ENCODE measurements around the gene CEND1.

DNA sequence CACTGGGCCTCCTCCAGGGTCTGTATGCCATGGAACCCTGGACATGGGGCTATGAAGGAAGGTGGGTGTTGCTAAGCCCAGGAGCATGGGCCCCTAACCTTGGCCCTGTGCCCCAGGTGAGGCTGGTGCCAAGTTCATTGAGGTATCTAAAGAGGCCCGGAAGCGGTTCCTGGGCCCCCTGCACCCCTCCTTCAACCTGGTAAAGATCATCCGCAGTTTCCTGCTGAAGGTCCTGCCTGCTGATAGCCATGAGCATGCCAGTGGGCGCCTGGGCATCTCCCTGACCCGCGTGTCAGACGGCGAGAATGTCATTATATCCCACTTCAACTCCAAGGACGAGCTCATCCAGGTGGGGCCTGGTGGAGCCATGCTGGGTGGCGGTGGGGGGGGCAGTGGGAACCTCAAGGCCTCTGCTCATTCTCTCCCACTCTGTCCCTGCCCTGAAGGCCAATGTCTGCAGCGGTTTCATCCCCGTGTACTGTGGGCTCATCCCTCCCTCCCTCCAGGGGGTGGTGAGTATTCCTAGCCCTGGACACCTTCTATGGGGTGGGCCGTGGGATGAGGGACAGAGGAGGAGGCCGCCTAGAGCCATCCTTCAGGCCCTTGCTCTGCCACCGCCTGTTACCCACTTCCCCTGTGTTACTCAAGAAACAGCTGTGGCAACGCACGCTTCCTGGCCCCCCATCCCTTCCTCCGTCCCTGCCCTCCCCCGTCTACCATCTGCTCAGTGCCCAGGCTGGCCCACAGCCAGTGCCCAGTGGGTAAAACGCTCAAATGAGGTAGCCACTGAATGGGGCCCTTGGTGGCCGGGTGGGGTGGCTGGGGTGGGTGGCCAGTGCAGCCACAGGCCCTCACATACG, 31.9 kb upstream of the CEND1 start:
- TF ChIP-seq, protein P1, sequence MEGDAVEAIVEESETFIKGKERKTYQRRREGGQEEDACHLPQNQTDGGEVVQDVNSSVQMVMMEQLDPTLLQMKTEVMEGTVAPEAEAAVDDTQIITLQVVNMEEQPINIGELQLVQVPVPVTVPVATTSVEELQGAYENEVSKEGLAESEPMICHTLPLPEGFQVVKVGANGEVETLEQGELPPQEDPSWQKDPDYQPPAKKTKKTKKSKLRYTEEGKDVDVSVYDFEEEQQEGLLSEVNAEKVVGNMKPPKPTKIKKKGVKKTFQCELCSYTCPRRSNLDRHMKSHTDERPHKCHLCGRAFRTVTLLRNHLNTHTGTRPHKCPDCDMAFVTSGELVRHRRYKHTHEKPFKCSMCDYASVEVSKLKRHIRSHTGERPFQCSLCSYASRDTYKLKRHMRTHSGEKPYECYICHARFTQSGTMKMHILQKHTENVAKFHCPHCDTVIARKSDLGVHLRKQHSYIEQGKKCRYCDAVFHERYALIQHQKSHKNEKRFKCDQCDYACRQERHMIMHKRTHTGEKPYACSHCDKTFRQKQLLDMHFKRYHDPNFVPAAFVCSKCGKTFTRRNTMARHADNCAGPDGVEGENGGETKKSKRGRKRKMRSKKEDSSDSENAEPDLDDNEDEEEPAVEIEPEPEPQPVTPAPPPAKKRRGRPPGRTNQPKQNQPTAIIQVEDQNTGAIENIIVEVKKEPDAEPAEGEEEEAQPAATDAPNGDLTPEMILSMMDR (IDR thresholded peaks at IDR 0.05): no peak
- TF ChIP-seq ZNF671 (CRISPR knock-in tag; IDR thresholded peaks at IDR 0.05): no peak
- TF ChIP-seq RELA (CRISPR knock-in tag; IDR thresholded peaks at IDR 0.05; ENCODE audit: borderline replicate concordance): no peak
- TF ChIP-seq, protein P2, sequence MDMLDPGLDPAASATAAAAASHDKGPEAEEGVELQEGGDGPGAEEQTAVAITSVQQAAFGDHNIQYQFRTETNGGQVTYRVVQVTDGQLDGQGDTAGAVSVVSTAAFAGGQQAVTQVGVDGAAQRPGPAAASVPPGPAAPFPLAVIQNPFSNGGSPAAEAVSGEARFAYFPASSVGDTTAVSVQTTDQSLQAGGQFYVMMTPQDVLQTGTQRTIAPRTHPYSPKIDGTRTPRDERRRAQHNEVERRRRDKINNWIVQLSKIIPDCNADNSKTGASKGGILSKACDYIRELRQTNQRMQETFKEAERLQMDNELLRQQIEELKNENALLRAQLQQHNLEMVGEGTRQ (CRISPR knock-in tag; IDR thresholded peaks at IDR 0.05): no peak
- TF ChIP-seq, protein P3, sequence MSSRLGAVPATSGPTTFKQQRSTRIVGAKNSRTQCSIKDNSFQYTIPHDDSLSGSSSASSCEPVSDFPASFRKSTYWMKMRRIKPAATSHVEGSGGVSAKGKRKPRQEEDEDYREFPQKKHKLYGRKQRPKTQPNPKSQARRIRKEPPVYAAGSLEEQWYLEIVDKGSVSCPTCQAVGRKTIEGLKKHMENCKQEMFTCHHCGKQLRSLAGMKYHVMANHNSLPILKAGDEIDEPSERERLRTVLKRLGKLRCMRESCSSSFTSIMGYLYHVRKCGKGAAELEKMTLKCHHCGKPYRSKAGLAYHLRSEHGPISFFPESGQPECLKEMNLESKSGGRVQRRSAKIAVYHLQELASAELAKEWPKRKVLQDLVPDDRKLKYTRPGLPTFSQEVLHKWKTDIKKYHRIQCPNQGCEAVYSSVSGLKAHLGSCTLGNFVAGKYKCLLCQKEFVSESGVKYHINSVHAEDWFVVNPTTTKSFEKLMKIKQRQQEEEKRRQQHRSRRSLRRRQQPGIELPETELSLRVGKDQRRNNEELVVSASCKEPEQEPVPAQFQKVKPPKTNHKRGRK (CRISPR knock-in tag; IDR thresholded peaks at IDR 0.05; ENCODE audit: borderline replicate concordance): no peak
- TF ChIP-seq NFYB (CRISPR knock-in tag; conservative IDR thresholded peaks at IDR 0.05; ENCODE audit: low read depth): no peak
- TF ChIP-seq, protein P4, sequence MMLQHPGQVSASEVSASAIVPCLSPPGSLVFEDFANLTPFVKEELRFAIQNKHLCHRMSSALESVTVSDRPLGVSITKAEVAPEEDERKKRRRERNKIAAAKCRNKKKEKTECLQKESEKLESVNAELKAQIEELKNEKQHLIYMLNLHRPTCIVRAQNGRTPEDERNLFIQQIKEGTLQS (CRISPR knock-in tag; conservative IDR thresholded peaks at IDR 0.05): no peak
- no peak for TF ChIP-seq SP1 (CRISPR knock-in tag; conservative IDR thresholded peaks at IDR 0.05)
- no peak for TF ChIP-seq ZBTB21 (CRISPR knock-in tag; IDR thresholded peaks at IDR 0.05; ENCODE audit: borderline replicate concordance)
- no peak for TF ChIP-seq JUN (CRISPR knock-in tag; IDR thresholded peaks at IDR 0.05)
- no peak for TF ChIP-seq ZNF416 (CRISPR knock-in tag; IDR thresholded peaks at IDR 0.05)

All from WTC11 (cell line).